ENCODE results near the gene YRDC. TPM values are rescaled to one million over a fixed set of nuclear protein-coding genes. Genes with fewer than 3 reads are reported as not detected.
"Not testable (repeated sequence)": the region's sequence is repeated elsewhere in the genome, so short reads cannot be mapped to it uniquely, and the experiment has no call there.

The YRDC gene
- total RNA-seq, 1 donor from 2014 or later: 48.7 TPM

DNA sequence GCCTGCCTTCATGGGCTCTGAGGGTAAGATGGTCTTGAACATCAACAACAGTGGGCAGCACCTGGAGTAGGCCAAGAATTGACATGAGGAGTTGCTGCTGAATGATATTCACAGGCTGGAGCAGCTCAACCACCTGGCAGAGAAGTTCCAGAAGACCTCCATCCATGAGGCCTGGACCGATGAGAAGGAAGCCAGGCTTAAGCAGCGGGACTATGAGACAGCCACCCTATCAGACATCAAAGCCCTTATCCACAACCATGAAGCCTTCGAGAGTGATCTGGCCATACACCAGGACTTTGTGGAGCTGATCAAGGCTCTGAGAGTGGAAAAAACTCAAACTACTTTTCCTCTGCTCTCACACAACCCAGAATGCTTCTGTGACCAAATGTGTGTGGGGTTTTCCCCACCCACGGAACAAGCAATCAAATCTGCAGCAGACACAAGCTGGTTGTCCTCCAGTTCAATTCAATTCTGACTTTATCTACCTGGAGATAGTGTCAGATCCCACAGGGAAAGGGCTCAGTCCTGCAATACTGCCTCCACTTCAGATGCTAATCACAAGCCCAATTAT, 31.0 kb downstream of the YRDC start:
- no peaks in the 10 kb centered on the region for H3K36me3 ChIP-seq (ENCODE audit: control insufficient read depth, insufficient read depth, low read length)
- TF ChIP-seq, protein P1, sequence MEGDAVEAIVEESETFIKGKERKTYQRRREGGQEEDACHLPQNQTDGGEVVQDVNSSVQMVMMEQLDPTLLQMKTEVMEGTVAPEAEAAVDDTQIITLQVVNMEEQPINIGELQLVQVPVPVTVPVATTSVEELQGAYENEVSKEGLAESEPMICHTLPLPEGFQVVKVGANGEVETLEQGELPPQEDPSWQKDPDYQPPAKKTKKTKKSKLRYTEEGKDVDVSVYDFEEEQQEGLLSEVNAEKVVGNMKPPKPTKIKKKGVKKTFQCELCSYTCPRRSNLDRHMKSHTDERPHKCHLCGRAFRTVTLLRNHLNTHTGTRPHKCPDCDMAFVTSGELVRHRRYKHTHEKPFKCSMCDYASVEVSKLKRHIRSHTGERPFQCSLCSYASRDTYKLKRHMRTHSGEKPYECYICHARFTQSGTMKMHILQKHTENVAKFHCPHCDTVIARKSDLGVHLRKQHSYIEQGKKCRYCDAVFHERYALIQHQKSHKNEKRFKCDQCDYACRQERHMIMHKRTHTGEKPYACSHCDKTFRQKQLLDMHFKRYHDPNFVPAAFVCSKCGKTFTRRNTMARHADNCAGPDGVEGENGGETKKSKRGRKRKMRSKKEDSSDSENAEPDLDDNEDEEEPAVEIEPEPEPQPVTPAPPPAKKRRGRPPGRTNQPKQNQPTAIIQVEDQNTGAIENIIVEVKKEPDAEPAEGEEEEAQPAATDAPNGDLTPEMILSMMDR (IDR thresholded peaks at IDR 0.05; ENCODE audit: insufficient read depth, low read length, poor library complexity, severe bottlenecking): no peak
- DNase-seq (ENCODE audit: low read depth): no peak
- H3K27me3 ChIP-seq (ENCODE audit: control insufficient read depth, insufficient read depth, low read length): no peaks in the 10 kb centered on the region
- H3K4me3 ChIP-seq (ENCODE audit: low read depth, low read length): no peak overlapping the region

DNA sequence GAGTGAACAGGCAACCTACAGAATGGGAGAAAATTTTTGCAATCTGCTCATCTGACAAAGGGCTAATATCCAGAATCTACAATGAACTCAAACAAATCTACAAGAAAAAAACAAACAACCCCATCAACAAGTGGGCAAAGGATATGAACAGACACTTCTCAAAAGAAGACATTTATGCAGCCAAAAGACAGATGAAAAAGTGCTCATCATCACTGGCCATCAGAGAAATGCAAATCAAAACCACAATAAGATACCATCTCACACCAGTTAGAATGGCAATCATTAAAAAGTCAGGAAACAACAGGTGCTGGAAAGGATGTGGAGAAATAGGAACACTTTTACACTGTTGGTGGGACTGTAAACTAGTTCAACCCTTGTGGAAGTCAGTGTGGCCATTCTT, 36.6 kb downstream of the YRDC start:
- H3K4me3 ChIP-seq (ENCODE audit: low read depth, low read length); H3K27me3 ChIP-seq (ENCODE audit: control insufficient read depth, insufficient read depth, low read length); DNase-seq (ENCODE audit: low read depth); H3K36me3 ChIP-seq (ENCODE audit: control insufficient read depth, insufficient read depth, low read length): not testable (repeated sequence)

- no peak for DNase-seq (ENCODE audit: low read depth)
- no peaks in the 10 kb centered on the region for H3K36me3 ChIP-seq (ENCODE audit: control insufficient read depth, insufficient read depth, low read length)
- H3K4me3 ChIP-seq (ENCODE audit: low read depth, low read length): no peak overlapping the region
- H3K27me3 ChIP-seq (ENCODE audit: control insufficient read depth, insufficient read depth, low read length): peaks cover 38% of the 10 kb centered on the region
- TF ChIP-seq, protein P1 (IDR thresholded peaks at IDR 0.05; ENCODE audit: insufficient read depth, low read length, poor library complexity, severe bottlenecking): no peak
These were observed 40.5 kb downstream of the YRDC start for GRCh38 chr1:37767488-37767887.

DNA sequence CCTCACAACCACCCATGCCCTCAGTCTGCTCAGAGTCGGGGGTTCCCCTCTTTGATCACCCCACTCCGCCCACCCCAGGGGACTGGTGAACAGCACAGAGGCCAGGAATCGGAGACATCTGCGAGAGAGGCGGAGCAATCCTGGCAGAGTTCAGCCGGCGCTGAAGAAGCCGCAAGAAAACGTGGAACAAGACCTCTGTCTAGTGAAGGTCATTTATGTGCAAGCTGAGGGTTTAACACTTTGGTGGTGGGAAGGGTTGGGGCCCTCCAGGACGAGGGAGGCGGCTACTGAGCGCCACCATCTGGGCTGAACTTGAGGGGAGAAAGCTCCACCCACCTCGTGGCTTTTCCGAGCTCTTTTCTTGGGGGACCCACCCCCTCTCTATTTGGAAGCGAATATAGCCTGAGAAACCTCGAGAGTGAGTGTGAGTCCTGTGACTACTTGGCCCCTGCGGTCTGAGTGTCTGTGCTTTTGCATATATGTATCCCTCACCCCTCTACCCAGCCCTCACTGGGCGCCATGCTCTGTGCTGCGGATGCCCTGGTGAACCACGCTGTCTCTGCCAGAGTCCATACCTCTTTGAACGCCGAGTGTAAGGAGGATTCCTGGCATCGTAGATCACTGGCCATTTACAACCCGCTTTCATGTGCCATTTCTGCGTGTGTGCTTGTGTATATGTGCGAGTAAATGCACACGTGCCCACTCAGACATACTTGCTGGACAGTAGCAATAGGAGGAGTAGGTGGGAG, 41.9 kb downstream of the YRDC start:
- Histone ChIP-seq H3K27me3 (ENCODE audit: control insufficient read depth, insufficient read depth, low read length) (peaks cover 51% of the 10 kb centered on the region), H3K4me3 (ENCODE audit: low read depth, low read length) (no peak overlapping the region), H3K36me3 (ENCODE audit: control insufficient read depth, insufficient read depth, low read length) (no peaks in the 10 kb centered on the region)
- TF ChIP-seq, protein P1 (IDR thresholded peaks at IDR 0.05; ENCODE audit: insufficient read depth, low read length, poor library complexity, severe bottlenecking): no peak
- no peak for DNase-seq (ENCODE audit: low read depth)

DNA sequence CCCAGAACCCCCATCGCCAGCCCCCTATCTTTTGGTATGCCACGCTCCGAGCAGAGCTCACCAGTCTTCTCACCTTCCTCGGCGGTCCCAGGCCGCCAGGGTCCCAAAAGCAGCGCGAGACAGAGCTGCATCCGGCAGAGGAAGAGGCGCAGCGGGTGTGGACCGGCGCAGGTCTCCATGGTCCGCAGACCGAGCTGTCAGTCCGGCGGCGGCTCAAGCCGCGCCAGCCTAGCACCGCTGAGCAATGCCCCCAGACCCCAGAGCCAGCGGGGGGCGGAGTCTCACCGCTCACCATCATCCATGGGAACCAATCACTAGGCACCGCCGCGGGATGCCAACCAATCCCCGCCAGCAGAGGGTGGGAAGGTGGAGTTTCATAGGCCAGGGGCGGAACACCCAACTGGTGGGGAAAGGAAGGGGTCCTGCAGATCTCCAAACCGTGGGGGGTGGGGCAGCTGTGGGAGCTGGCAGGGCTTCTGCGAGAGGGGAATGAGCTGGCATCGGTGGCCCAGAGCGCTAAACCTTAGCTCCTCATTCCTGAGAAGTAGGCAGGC, 43.0 kb downstream of the YRDC start, which contains the start of gene EPHA10:
TSS of gene EPHA10 (minus strand) at position 233 of the 554 bp plus-strand sequence. CDS start at position 179, 54 bp downstream.
- DNase-seq (ENCODE audit: low read depth): no peak

DNA sequence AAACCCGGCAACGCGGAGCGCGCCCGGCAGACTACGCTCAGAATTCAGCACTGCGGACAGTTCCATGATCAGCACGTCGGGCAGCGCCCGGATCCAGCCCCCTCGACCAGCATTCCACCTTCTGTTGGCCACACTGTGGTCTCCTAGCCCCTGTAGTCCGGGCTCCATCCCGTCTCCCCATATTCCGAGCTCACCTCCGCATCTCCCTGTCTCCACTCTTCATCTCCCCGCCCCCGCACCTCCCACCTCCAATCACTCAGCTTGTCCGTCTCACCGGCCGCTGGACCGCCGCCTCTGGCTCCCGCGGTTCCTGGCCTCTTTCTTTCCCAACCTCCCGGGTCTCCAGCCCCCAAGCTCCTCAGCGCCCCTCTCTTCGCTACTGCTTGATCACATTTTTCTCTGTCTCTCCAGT, 43.6 kb downstream of the YRDC start:
- H3K27me3 ChIP-seq (ENCODE audit: control insufficient read depth, insufficient read depth, low read length): peaks cover 51% of the 10 kb centered on the region
- TF ChIP-seq, protein P1 (IDR thresholded peaks at IDR 0.05; ENCODE audit: insufficient read depth, low read length, poor library complexity, severe bottlenecking): no peak
- DNase-seq (ENCODE audit: low read depth): no peak
- no peaks in the 10 kb centered on the region for H3K36me3 ChIP-seq (ENCODE audit: control insufficient read depth, insufficient read depth, low read length)
- no peak overlapping the region for H3K4me3 ChIP-seq (ENCODE audit: low read depth, low read length)

More for the DNA sequence above, 43.0 kb downstream of the YRDC start, which contains the start of gene EPHA10:
- H3K27me3 ChIP-seq (ENCODE audit: control insufficient read depth, insufficient read depth, low read length): peaks cover 51% of the 10 kb centered on the region
- TF ChIP-seq, protein P1 (IDR thresholded peaks at IDR 0.05; ENCODE audit: insufficient read depth, low read length, poor library complexity, severe bottlenecking): no peak
- H3K36me3 ChIP-seq (ENCODE audit: control insufficient read depth, insufficient read depth, low read length): no peaks in the 10 kb centered on the region
- H3K4me3 ChIP-seq (ENCODE audit: low read depth, low read length): no peak within 1 kb of the TSS
